Renal cortical epithelial cell (primary cell): ENCODE measurements around the gene IPO9. TPM values are rescaled to one million over a fixed set of nuclear protein-coding genes. Genes with fewer than 3 reads are reported as not detected.

Experiments
- DNase-seq: peaks from one replicate; pipeline ENCODE4 v3.0.0-alpha.2; 2011; ENCODE audit warnings: low read depth
- total RNA-seq: library from RNA; depleted of rRNA; stranded (reverse); fragments of >200 nt; gene quantifications from 2 replicates; pipeline ENCODE4 v1.2.3, GENCODE V29; 2014

IPO9 gene
- total RNA-seq: 15.6 and 31.5 TPM in 2 replicates

DNA sequence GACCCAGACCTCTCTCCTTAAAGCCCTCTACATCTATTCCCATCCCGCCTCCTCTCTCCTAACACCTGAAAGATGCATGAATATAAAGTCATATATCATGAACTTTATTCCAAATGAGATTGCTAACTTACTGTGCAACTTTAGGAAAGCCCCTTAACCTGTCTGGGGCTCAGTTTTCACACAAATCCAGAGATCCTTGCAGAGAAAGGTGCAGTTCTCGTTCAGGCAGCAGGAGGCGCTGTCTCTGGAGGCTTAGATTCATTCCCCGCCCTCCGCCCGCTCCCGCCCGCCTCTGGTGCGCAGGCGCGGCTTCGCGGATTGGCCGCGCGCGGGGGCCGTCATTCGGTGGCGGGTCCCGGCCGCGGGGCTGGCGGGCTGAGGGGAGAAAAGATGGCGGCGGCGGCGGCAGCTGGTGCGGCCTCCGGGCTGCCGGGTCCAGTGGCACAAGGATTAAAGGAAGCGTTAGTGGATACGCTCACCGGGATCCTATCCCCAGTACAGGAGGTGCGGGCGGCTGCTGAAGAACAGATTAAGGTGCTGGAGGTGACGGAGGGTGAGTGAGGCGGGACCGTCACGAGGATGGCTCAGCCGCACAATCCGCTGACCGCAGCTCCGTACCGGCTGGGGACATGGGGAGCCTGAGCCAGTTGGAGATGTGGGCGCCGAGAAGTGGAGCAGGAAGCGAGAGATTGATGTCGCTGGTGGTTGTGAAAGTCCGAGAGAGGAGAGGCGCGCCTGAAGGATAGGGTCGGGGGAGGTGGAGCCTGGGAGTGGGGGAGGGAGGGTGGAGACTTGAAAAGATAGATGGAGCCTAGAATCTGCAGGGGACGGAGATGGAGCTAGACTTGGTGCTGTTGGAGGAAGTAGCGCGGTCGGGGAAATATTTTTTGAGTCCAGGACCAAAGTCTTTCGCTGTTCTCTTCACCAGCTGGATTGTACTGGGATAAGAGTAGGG is at the start of gene IPO9:
Gene IPO9, plus strand, starts transcription at position 338 of the 955 bp plus-strand sequence. Its CDS starts 53 bp downstream, at position 391.
- DNase-seq: peak; percentile 85

DNA sequence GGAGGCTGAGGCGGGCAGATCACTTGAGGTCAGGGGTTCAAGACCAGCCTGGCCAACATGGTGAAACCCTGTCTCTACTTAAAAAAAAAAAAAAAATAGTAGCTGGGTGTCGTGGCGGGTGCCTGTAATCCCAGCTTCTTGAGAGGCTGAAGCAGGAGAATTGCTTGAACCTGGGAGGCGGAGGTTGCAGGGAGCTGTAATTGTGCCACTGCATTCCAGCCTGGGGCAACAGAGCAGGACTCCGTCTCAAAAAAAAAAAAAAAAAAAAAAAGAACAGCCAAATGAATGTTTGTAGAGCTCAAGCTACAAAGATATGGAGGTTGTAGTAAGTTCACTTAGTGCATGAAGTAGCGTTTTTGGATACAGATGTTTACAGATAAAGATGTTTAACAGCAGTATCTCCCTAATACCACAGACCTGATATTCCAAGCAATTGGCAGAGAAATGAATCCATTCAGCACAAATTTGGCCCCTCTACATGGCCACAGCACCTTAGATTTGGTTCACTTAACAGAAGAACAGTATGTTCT is 49.5 kb upstream of the IPO9 start:
- DNase-seq: no peak

DNA sequence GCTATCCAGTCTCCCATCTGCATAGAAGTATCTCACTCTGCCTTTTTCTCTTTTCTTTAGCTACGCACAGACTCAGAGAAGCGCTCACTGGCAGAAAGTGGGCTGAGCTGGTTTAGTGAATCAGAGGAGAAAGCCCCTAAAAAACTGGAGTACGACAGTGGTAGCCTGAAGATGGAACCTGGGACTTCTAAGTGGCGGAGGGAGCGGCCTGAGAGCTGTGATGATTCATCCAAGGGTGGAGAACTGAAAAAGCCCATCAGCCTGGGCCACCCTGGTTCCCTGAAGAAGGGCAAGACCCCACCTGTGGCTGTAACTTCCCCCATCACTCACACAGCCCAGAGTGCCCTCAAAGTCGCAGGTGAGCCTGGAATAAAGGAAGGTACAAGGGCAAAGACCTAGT is 48.0 kb upstream of the IPO9 start:
- DNase-seq: no peak

DNA sequence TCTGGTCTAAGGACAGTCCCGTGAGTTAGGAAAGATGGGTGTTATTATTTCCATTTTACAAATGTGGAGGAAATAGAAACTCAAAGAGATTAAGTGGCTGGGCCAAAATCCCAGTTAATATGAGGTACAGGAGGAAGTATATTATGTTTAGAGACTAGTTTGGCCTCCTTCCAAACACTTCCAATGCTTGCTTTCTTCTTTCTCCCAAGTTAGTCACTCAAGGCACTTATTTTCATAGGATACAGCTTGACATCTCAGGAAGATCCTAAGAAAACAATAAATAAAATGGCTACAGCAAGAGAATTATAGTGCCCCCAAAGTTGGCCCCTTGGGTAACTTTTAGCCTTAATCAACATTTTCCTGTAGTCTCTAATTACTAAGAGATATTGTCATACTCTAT is 47.5 kb upstream of the IPO9 start:
- DNase-seq: peak; percentile 30

DNA sequence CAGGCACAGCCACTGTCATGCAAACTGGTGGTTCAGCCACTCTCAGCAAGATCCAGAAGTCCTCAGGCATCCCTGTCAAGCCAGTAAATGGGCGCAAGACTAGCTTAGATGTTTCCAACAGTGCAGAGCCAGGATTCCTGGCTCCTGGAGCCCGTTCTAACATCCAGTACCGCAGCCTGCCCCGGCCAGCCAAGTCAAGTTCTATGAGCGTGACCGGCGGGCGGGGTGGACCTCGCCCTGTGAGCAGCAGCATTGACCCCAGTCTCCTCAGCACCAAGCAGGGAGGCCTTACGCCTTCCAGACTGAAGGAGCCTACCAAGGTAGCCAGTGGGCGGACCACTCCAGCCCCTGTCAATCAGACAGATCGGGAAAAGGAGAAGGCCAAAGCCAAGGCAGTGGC is 46.6 kb upstream of the IPO9 start:
- no peak for DNase-seq

DNA sequence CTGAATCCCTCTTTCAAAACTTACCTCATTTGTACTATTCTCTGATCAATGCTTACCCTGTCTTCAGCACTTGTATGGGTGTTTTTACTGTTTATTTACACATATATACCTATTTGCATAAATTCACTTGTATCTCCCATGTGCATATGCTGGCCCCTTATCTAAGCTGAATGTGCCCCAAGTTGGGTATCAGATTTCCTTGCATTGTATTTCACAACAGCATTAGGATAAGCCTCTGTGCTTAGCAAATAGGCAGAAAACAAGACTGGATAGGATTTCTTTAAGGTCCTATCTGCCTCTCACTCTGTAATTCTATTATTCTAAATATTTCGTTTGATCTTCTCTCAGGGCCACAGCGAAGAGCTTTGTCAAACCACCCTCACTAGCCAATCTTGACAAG is 45.9 kb upstream of the IPO9 start:
- no peak for DNase-seq

DNA sequence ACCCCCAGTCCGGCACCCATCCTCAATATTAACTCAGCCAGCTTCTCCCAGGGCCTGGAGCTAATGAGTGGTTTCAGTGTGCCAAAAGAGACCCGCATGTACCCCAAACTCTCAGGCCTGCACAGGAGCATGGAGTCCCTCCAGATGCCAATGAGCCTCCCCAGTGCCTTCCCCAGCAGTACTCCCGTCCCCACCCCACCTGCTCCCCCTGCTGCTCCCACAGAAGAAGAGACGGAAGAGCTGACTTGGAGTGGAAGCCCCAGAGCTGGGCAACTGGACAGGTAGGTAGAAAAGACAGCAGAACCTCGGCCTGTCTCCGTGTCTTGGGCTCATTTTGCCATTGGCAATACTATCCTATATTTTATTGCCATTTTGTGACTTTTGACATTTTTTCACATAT is 45.4 kb upstream of the IPO9 start:
- DNase-seq: no peak

DNA sequence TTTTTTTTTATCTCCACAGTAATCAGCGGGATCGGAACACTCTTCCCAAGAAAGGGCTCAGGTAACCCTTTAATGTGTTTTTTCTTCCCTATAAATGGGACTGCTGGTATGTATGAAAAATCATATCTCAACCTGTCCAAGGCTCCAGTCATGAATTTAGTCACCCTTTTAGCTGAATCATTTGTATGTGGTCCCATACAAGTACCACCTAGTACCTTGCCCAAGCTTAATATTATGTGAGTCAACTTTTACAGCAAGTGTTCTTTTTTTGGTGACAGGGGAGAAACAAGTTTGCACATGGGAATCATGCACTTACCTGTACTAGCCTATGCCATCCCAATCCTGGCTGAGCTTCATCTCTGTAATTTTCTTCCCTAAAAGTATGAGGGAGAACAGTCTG is 43.7 kb upstream of the IPO9 start:
- no peak for DNase-seq

DNA sequence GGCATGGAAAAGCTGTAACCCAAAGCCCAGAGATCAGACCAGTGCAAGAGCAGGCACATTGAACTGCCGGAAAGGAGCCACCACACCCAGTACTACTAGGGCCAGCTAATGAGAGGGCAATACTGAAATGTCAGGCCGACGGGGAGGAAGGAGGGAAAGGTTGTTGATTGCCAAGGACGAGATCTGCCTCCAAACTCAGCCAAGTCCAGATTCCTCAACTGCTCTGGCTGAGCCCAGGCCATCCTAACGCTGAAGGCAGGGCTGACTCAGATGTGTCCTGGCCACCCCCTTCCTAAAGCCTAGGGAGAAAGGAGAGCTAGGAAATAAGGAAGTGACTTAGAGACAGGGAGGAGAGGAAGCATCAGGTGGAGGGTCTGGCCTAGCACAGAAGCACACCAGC is 42.1 kb upstream of the IPO9 start:
- DNase-seq: no peak

DNA sequence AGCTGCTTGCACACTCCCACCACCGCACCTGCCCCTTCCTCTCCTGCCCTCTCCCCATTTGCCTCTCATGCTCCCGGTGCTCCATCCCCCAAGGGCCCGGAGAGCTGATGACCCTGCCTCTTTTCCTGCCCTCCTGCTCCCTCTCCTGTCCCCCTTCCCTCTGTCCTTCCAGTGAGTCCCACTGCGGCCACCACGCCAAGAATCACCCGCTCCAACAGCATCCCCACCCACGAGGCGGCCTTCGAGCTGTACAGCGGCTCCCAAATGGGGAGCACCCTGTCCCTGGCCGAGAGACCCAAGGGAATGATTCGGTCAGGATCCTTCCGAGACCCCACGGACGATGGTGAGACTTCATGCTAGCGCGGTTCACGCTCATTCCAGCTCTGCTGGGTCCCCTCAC is 40.7 kb upstream of the IPO9 start:
- no peak for DNase-seq

DNA sequence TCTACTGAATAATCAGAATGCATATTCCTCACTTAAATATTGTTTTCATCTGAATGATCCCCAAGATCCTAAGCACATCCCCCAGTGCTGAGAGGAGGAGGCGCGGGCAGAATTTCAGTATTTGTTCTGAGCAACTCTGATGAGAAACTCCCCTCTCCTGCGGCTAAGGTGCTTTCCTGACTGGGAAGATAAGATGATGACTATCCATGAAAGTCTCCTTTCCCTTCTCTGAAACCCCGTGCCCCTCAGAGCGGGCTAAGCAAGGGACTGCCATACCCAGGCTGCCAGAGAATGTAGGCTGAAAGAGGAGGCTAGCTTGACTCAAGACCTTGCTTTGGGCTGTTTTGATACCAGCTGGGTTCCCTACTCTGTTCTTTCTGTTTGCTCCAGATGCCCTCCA is 39.7 kb upstream of the IPO9 start:
- DNase-seq: no peak

DNA sequence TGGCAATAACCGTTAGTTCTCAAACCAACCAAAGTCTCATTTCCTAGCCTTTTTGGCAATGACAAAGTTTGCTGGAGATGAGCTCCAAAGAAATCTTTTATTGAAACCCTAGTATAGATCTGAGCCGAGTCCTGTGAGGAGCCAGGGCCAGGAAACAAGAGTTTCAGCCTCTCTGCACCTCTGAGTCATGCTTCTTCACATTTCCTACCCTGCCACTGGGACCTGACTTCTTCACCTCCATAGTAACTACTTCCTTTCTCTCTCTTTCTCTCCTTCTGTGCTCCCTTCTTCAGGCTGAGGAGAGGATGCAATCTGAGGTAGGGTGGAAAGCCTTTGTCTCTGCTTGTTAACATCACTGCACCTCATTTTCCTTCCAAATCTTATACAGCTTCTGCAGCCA is 38.7 kb upstream of the IPO9 start:
- peak; percentile 36 for DNase-seq

DNA sequence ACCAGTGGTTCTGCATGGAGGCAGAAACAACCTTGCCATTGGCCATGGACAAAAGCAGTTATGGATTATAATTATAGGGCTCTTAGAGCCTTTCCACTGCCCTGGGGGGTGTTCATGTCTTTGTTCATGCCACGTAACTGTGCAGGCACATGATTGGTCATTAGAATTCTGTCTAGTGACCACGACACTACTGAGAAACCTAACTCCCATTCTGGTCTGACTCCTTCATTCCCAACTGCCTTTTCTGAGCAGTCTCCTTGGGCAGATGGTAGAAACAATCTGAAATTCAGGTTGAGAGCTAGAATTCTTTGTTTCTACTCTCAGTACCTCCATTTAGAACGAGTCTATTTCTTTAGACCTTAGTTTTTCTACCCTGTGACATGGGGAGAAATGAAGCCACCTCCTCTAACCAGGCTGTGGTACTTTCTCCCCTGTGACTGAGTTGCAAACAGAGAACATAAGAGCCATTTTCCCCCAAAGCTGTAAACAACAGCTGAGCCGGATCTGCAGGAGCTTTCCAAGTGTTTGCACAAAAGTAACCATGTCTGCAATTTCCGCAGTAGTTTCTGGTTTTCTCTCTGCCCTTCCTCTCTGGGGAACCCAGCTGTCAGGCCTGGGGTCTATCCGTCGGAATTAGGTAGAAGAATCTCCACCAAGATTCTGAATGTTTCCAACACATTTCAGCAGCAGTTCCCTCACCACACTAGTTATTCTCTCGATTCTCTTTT is 37.7 kb upstream of the IPO9 start:
- no peak for DNase-seq

DNA sequence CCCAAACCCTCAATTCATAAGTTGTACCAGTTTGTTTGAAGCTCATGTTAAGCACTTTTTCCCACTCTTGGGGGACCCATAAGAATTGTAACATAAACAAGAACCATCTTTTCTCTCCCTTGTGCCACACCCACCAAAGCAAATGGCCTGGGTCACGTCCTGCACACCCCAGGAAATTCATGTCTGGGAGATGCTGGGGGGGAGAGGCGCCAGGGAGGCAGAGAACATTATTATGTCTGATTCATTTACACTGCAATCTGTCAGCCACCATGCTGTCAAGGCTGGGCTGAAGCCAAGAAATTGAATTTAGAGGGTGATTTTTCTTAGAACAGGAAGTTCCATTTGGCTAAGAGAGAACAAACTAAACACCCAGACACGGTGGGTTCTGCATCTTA is 37.2 kb upstream of the IPO9 start:
- peak; percentile 4 for DNase-seq

DNA sequence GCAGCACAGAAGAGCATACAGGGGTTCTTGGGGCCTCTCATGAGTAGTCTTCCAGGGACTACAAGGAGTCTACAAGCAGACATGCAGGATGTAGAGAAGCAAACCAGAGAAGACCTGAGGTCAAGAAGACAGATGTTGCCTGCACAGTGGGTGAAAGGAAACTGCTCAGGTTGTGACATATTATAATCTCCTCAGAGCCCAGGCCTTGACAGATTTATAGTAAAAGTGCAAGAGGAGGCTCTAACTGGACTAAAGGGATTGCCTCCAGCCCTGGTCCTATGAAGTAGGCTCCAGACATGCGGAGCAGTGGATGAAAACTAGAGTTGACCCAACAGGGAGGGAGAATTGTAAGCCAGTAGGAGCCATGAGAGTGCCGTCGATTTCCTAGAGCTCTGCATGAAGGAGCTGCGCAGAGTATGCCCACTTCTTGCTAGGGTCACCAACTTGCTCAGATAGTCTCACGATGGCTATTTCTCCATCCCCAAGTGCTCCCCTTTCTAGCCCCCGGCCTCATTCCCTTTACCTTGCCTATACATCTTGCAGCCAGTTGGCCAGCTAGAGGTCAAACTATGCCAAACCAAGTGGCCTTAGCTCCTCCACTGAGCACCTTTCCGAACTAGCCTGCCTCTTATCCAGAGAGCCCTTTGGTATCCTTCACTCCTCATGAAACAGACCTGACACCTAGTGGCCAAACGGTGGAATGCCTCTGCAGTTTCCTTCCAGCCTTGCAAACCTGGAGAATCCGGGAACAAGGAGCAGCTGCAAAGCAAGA is 36.2 kb upstream of the IPO9 start:
- peak; percentile 80 for DNase-seq

DNA sequence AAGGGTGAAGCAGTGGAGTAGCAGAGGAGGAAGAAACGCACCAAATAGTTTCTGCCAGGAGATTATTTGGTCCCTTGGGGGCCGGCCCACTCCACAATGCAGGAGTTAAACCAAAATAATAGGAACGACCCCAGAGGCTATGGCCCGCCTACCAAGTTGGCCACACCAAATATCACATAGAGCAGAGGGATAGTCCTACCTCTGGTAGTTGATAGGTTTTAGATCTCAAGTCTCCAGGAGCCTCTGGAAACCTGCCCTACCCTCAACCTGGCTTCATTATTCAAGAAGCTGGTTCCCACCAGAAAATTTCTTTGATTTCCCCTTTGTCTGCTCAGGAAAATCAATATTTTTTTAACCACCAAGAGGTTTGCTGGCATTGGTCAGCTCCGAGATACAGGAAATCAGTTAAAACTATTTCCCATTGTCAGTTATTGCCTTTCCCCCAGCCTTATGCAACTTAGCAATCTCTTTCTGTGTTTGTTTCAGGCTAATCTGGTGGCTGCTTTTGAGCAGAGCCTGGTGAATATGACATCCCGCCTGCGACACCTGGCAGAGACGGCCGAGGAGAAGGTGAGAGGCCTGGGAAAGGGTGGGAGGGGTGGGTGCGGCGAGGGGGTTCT is 35.5 kb upstream of the IPO9 start:
- no peak for DNase-seq

DNA sequence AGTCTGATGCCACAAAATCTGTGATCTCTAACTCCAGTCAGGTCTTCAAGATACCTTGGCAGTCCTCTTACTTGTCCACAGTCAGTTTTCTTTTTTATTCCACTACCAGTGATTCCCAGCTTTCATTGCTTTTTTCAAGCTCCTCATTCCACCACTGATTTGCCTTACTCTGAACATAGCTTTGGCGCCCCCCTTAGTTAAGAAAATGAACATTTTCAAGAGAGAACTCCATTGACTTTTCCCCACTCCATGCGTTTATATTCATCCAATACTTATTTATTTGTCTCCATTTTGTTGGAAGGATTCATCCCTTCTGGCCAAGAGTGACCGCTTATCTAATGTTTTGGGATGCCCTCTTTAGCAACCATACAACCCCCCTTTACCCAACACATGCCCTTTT is 33.9 kb upstream of the IPO9 start:
- DNase-seq: peak; percentile 22

DNA sequence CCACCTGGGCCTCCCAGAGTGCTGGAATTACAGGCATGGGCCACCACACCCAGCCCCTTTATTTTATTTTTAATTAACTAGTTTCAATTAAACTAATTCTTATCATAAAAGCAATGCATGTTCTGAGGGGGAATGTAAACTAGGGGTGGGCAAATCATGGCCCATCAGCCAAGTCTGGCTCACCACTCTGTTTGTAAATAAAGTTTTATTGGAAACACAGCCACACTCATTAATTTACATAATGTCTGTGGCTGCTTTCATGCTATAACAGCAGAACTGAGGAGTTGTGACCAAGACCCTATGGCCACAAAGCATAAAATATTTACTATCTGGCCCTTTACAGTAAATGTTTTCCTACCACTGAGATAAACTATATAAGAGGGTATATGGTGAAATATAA is 28.7 kb upstream of the IPO9 start:
- DNase-seq: no peak

DNA sequence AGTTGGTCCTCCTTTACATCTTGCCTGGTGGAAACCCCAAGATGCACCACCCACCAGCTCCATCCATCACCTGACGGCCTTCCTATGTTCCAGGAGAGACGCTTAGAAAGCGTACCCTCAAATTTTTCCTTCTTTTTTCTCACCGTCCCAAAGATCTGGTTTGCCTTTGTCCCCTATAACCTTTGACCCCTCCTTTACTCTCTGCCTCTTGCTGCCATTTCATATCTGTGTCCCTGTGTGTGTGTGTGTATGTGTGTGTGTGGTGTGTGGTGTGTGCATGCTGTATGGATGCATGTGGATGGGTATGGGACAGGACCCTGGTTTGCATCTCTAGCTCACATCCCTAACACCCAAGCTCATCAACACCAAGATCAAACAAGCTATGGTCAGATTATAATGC is 22.2 kb upstream of the IPO9 start:
- no peak for DNase-seq

DNA sequence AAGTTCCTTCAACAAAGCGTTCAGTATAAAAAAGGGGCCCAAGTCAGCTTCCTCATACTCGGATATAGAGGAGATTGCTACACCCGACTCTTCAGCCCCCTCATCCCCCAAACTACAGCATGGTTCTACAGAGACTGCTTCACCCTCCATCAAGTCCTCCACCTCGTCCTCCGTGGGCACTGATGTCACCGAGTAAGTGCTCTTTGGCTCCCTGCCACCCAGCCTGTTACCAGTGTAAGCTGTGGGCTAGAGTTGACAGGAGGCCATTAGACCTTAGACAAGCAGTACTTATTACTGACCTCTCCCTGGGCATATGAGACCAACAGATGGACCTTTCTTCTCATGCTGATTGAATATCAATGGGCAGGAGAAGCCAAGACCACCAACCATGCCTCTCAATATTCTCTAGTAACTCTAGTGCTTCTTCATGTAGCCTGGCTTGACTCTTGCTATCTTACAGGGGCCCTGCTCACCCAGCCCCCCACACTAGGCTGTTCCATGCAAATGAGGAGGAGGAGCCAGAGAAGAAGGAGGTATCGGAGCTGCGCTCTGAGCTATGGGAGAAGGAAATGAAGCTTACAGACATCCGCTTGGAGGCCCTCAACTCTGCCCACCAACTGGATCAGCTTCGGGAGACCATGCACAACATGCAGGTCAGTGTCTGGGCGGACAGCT is 20.9 kb upstream of the IPO9 start:
- DNase-seq: no peak

DNA sequence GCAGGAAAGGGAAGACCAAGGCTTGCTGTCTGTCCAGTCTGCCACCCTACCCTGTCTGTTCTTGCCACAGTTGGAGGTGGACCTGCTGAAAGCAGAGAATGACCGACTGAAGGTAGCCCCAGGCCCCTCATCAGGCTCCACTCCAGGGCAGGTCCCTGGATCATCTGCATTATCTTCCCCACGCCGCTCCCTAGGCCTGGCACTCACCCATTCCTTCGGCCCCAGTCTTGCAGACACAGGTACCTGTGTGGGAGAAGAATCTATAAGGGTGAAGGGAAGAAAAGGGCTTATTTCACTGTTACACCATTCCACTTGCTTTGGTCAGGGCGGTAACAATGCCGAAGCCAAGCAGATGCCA is 20.3 kb upstream of the IPO9 start:
- DNase-seq: no peak
